WI38 (cell line): ENCODE measurements around the gene ZNF692.

Experiments
- H3K4me3 ChIP-seq: 2 replicates; pipeline ENCODE4 v1.5.1; 2011; ENCODE audit warnings: low read depth, mild to moderate bottlenecking, control low read depth, low read length
- CTCF ChIP-seq: IDR thresholded peaks from 2 replicates; pipeline ENCODE4 v1.5.1; 2012; ENCODE audit warnings: low read depth, mild to moderate bottlenecking, control low read depth, low read length

The ZNF692 gene

DNA sequence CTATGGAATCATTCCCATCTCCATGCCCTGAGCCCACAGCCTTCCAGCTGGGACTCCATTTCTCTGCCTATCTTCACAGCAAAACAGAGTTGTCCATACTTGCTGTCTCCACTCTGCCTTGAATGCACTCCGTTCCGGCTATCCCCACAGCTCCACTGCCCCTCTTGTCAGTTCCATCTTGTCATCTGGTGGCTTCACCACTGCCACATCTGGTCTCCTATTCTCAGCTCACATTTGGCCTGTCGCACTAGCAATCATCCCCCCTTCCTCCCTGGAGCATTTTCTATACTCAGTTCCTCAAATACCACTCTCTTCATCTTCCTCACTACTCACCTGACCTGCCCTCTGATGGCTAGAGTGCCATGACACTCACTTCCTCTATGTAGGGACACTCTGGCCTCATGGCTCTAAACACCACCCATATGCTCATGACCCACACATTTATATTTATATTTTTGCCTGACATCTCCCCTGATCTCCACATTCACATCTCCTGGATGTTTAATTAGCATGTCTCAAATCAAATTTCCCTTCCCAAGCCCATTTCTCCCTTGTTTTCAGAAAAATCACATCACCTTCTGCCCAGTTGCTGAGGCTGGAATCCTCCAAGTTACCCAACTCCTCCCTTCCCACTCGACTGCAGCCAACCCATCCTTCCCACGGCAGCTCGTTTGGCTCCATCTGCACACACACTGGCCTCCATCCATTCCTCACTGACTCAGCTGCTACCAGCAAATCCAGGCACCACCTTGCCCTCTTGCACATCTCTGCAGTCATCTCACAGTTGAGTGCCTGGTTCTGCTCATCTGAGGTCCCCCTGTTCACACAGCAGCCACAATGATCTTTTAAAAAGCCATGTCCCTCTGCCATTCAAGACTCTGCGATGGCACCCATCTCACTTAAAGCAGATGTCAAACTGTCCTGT, 6.1 kb downstream of the ZNF692 start:
- H3K4me3 ChIP-seq, result no peak overlapping the region
- no peak for TF ChIP-seq CTCF

DNA sequence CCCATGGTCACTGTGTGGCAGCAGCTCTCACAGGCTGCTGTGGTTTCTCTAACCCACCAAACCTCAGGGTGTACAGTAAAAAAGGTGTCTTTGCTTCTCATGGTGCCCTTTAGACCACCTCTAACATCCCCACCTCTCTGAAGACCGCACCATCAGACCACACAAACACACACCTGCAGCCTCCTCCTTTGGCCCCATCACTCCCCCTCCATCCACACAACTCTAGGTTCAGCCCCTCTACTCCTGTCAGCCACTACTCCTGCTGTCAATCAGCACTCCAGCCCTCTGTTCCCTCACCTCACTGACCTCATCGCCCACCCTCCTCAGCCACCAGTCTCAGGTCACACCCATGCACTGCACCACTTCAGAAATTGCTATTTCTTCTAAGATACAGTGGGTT, 7.5 kb downstream of the ZNF692 start:
- TF ChIP-seq CTCF, result no peak
- no peak overlapping the region for H3K4me3 ChIP-seq

DNA sequence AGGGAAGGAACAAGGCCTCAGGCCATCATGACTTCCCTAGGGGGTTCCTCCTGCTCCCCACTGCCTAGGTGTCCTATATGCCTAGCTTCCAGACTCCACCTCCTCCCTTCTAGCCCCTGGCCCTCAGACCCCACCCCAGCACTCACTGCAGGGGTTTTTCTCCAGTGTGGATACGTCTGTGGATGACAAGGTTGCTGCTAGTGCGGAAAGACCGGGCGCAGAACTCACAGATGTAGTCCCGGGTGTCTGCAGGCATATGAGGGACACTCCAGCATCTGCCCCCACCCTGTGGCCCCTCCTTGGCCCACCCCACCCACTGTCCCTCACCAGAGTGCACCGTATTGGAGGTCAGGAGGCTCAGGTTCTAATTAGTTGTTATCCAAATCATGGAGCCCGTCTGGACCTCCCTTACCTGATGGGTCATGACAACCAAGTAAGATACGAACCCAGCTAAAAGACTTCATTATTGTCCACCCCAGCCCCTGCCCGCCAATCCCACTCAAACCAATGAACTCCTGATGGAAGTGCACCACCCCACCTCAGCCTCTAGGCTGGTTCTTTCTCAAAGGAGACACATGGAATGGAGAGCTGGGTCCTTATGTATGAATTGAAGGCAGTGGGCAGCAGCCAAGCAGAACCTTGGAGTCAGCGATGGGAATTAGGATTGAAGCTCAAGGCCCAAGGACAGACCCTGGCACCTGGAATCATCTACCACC, 8.2 kb downstream of the ZNF692 start:
- H3K4me3 ChIP-seq, result no peak overlapping the region
- no peak for TF ChIP-seq CTCF

DNA sequence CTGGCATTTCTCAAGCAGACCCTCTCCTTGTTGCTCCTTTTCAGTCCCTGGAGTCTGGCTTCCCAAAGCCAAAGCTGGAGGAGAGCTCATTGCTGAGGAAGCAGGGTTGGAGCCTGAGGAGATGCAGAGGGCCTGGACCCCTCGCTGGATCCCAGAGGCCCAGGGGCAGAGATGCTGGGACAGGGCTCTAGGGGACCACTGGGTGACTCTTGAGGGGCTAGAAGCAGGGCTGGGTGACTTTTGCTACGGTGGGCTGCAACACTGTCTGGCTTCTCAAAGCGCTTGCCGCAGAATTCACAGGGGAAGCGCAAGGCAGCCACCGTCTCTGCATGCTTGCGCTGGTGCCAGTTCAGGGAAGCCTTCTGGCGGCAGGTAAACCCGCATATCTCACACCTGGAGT, 8.8 kb downstream of the ZNF692 start:
- no peak for TF ChIP-seq CTCF
- no peak overlapping the region for H3K4me3 ChIP-seq

- TF ChIP-seq CTCF, result no peak
- no peak overlapping the region for H3K4me3 ChIP-seq
These were observed 9.2 kb downstream of the ZNF692 start for GRCh38 chr1:248849637-248850036.

DNA sequence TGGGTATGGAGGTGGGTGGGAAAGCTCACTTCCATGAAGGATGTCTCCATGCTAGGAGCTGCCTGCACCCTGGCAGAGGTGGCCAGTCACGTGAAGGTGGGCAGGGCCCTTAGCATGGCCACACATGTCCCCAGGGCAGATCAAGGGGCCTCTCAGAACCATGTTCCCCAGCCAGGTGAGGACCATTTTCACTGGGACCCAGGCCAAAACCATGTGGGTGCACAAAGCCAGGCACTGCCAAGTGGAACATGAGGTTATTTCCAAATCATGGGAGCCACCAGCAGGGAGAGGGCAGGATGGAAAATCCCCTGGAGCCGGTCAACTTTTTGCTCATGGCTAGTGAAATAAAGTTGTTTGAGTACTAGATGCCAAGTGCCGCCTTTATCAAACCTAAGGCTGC, 9.7 kb downstream of the ZNF692 start:
- no peak overlapping the region for H3K4me3 ChIP-seq
- TF ChIP-seq CTCF, result no peak

GRCh38 chr1:248848602-248849001, 10.3 kb downstream of the ZNF692 start:
- no peak for TF ChIP-seq CTCF

More at GRCh38 chr1:248848602-248849001, 10.3 kb downstream of the ZNF692 start:
- H3K4me3 ChIP-seq, result no peak overlapping the region
